GM18502 (cell line): Measurements from ENCODE around the gene GAS2L2.
"Not testable (repeated sequence)": the region's sequence is repeated elsewhere in the genome, so short reads cannot be mapped to it uniquely, and the experiment has no call there.

Source experiments
- ATAC-seq: cut with Tn5 transposase; IDR thresholded peaks from one replicate; pipeline ENCODE4 v1.9.1; 2021; ENCODE audit warnings: mild to moderate bottlenecking; ENCODE audit not compliant: unreplicated experiment, poor library complexity

Gene GAS2L2

DNA sequence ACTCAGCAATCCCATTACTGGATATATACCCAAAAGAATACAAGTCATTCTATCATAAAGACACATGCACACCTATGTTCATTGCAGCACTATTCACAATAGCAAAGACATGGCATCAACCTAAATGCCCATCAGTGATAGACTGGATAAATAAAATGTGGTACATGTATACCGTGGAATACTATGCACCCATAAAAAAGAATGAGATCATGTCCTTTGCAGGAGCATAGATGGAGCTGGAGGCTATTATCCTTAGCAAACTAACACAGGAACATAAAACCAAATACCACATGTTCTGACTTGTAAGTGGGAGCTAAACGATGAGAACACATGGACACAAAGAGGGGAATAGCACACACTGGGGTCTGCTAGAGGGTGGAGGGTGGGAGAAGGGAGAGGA lies 49.7 kb downstream of the GAS2L2 start:
- ATAC-seq = not testable (repeated sequence)

- ATAC-seq = no peak
These were observed 51.5 kb downstream of the GAS2L2 start for GRCh38 chr17:35701491-35701890.

GRCh38 chr17:35700150-35700549 lies 52.9 kb downstream of the GAS2L2 start:
- ATAC-seq = no peak

DNA sequence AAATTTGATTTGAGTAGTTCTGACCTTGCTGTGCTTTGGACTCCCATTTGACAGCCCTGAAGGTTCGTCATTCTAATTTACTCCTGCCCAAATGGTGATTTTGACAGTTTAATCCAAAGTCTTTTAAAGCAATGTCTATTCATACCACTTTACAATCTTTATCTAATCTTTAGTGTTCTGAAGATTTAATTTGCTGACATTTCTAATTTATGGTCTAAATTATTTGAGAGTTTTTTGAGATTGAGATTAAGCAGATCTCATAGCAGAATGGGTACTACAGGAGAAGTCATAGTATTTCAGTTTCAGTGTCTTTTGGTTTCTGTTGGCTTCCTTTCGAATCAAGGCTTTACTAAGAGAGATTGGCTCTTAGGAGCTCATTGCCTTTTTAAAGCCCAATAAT lies 54.2 kb downstream of the GAS2L2 start:
- ATAC-seq = no peak

GRCh38 chr17:35695613-35696012 lies 57.4 kb downstream of the GAS2L2 start:
- ATAC-seq = no peak

GRCh38 chr17:35694906-35695305 lies 58.1 kb downstream of the GAS2L2 start:
- no peak for ATAC-seq
